SK-N-SH (cell line): ENCODE measurements around the gene GRK3. TPM values are rescaled to one million over a fixed set of nuclear protein-coding genes. Genes with fewer than 3 reads are reported as not detected.

Experiments
- CTCF ChIA-PET: fragments of 300-600, 350-600 bp; formaldehyde crosslinking; extraction: SDS; loops from one replicate; lab custom pipeline; 2021; lab: Yijun Ruan, JAX
- POLR2A ChIA-PET: fragments of 350-600 bp; sonication (Branson Sonifier 250); formaldehyde crosslinking; extraction: SDS; loops from one replicate; lab custom pipeline; 2020; ENCODE audit warnings: antibody characterized with exemption, inconsistent platforms; lab: Yijun Ruan, JAX
- DNase-seq: peaks from one replicate; pipeline ENCODE4 v3.0.0; 2012
- H2AFZ ChIP-seq: fragments of 200-600 bp; sonication (generic); 2 replicates; pipeline ENCODE4 v1.8.1; 2016; ENCODE audit warnings: antibody characterized with exemption, mild to moderate bottlenecking, low read depth
- H3F3A ChIP-seq: fragments of 200-600 bp; sonication (generic); replicated peaks from 2 replicates; pipeline ENCODE3; 2016; ENCODE audit warnings: antibody characterized with exemption, mild to moderate bottlenecking; ENCODE audit not compliant: insufficient read depth
- H3K27ac ChIP-seq, 2 experiments: fragments of 200-500 bp in 1 of 2; fragments of 200-600 bp in 1 of 2; sonication (Bioruptor generic) in 1 of 2; sonication (generic), shearing (Covaris generic) in 1 of 2; 2 replicates each; pipeline versions ENCODE4 v1.5.1 to v1.6.1; 2014 to 2016; ENCODE audit warnings: low read depth in 2 of 2, inconsistent platforms in 1 of 2, low read length in 1 of 2, mild to moderate bottlenecking in 1 of 2, mixed read lengths in 1 of 2
- H3K27me3 ChIP-seq: fragments of 200-600 bp; sonication (generic), shearing (Covaris generic); 2 replicates; pipeline ENCODE4 v1.6.1; 2016; ENCODE audit warnings: mixed run types; ENCODE audit not compliant: insufficient read depth
- H3K36me3 ChIP-seq, 2 experiments: fragments of 200-500 bp in 1 of 2; fragments of 200-600 bp in 1 of 2; sonication (Bioruptor generic) in 1 of 2; sonication (generic) in 1 of 2; replicated peaks in 1 of 2; 2 replicates each; pipeline versions ENCODE3 to v1.5.1; 2014 to 2016; ENCODE audit warnings: low read length in 1 of 2, mild to moderate bottlenecking in 1 of 2; ENCODE audit not compliant: insufficient read depth in 2 of 2, control insufficient read depth in 1 of 2
- H3K4me1 ChIP-seq, 2 experiments: fragments of 200-500 bp in 1 of 2; fragments of 200-600 bp in 1 of 2; sonication (Bioruptor generic) in 1 of 2; sonication (generic), shearing (Covaris generic) in 1 of 2; 2 replicates each; pipeline versions ENCODE4 v1.5.1 to v1.6.1; 2014 to 2016; ENCODE audit warnings: low read depth in 1 of 2, low read length in 1 of 2, mixed run types in 1 of 2; ENCODE audit not compliant: insufficient read depth in 2 of 2, control insufficient read depth in 1 of 2
- H3K4me2 ChIP-seq: fragments of 200-600 bp; sonication (generic), shearing (Covaris generic); 2 replicates; pipeline ENCODE4 v1.6.1; 2017; ENCODE audit warnings: mixed run types
- H3K4me3 ChIP-seq, 2 experiments: fragments of 200-500 bp in 1 of 2; fragments of 200-600 bp in 1 of 2; sonication (Bioruptor generic) in 1 of 2; sonication (generic), shearing (Covaris generic) in 1 of 2; 2 replicates each; pipeline versions ENCODE4 v1.5.1 to v1.8.1; 2014 to 2016; ENCODE audit warnings: low read depth in 2 of 2, inconsistent platforms in 1 of 2, low read length in 1 of 2, mild to moderate bottlenecking in 1 of 2, mixed read lengths in 1 of 2, moderate library complexity in 1 of 2
- H3K79me2 ChIP-seq: fragments of 200-600 bp; sonication (generic); 2 replicates; pipeline ENCODE4 v1.8.1; 2017; ENCODE audit warnings: mild to moderate bottlenecking; ENCODE audit not compliant: insufficient read depth
- H3K9ac ChIP-seq: fragments of 200-600 bp; sonication (generic); 2 replicates; pipeline ENCODE4 v1.6.1; 2017; ENCODE audit warnings: mixed run types
- H3K9me2 ChIP-seq: fragments of 200-600 bp; sonication (generic); 2 replicates; pipeline ENCODE4 v1.6.1; 2017; ENCODE audit warnings: mixed run types
- H3K9me3 ChIP-seq: fragments of 200-600 bp; sonication (generic); 2 replicates; pipeline ENCODE4 v1.6.1; 2017; ENCODE audit warnings: mixed run types, mild to moderate bottlenecking, moderate library complexity
- H4K20me1 ChIP-seq: fragments of 200-600 bp; sonication (generic); 2 replicates; pipeline ENCODE4 v1.6.1; 2017; ENCODE audit warnings: mild to moderate bottlenecking, mixed run types; ENCODE audit not compliant: insufficient read depth
- CHD2 ChIP-seq: fragments of 150-350 bp; IDR thresholded peaks from 2 replicates; pipeline ENCODE4 v1.6.1; 2018; ENCODE audit warnings: low read length; ENCODE audit not compliant: partially characterized antibody
- EP300 ChIP-seq, 2 experiments: IDR thresholded peaks; 2 replicates each; pipeline versions ENCODE4 v1.4.0 to v1.6.1; 2012; ENCODE audit warnings: borderline replicate concordance in 1 of 2, low read depth in 1 of 2, low read length in 1 of 2
- EZH2phosphoT487 ChIP-seq: fragments of 200-600 bp; sonication (generic); IDR thresholded peaks from 2 replicates; pipeline ENCODE4 v1.6.1; 2017; ENCODE audit warnings: low read depth, mixed run types, mild to moderate bottlenecking, antibody characterized with exemption, moderate library complexity, borderline replicate concordance
- FOSL2 ChIP-seq: IDR thresholded peaks from 2 replicates; pipeline ENCODE4 v1.4.0; 2012; ENCODE audit warnings: low read depth, mild to moderate bottlenecking, moderate library complexity, borderline replicate concordance
- FOXJ3 ChIP-seq: sonication (generic); formaldehyde crosslinking; IDR thresholded peaks from 2 replicates; pipeline ENCODE4 v1.5.1; 2020; ENCODE audit warnings: mild to moderate bottlenecking, missing genetic modification reagents
- IRF3 ChIP-seq: fragments of 150-350 bp; IDR thresholded peaks from 2 replicates; pipeline ENCODE4 v1.6.1; 2016; ENCODE audit warnings: mild to moderate bottlenecking, low read depth, low read length
- JUND ChIP-seq: IDR thresholded peaks from 2 replicates; pipeline ENCODE4 v1.4.0; 2012
- MXI1 ChIP-seq: IDR thresholded peaks from 2 replicates; pipeline ENCODE4 v1.6.1; 2012; ENCODE audit warnings: mild to moderate bottlenecking, low read depth, low read length, improper control_type of control experiment
- NFIC ChIP-seq: IDR thresholded peaks from 2 replicates; pipeline ENCODE4 v1.4.0; 2012; ENCODE audit warnings: borderline replicate concordance
- NRF1 ChIP-seq: IDR thresholded peaks from 2 replicates; pipeline ENCODE4 v1.6.1; 2012; ENCODE audit warnings: low read depth, mild to moderate bottlenecking, low read length
- PBX3 ChIP-seq: IDR thresholded peaks from 2 replicates; pipeline ENCODE4; 2012
- POLR2AphosphoS5 ChIP-seq: IDR thresholded peaks from 2 replicates; pipeline ENCODE4 v1.6.1; 2012; ENCODE audit warnings: low read depth, low read length
- RXRA ChIP-seq: IDR thresholded peaks from 2 replicates; pipeline ENCODE4 v1.4.0; 2012; ENCODE audit warnings: low read depth, mild to moderate bottlenecking, borderline replicate concordance
- TAF1 ChIP-seq: IDR thresholded peaks from 2 replicates; pipeline ENCODE4 v1.6.1; 2012; ENCODE audit warnings: low read depth, mild to moderate bottlenecking, low read length, moderate library complexity, borderline replicate concordance
- TCF12 ChIP-seq: IDR thresholded peaks from 2 replicates; pipeline ENCODE4 v1.4.0; 2012
- TEAD4 ChIP-seq: IDR thresholded peaks from 2 replicates; pipeline ENCODE4 v1.4.0; 2012; ENCODE audit warnings: mild to moderate bottlenecking, borderline replicate concordance; ENCODE audit not compliant: insufficient read depth
- WGBS: methylation state at CpG from one replicate; pipeline ENCODE4 v1.1.6; 2017; ENCODE audit warnings: low lambda C conversion rate; 5-methylcytosine and 5-hydroxymethylcytosine counted together
- polyA plus RNA-seq, 3 experiments: library from polyadenylated mRNA; depleted of rRNA; stranded (reverse); fragments of >200 nt; gene quantifications; 2 replicates each; pipeline ENCODE4 v1.2.3, GENCODE V29; 2012
- TF ChIP-seq, protein P1 (sequence below): fragments of 200-600 bp; sonication (generic); IDR thresholded peaks from 2 replicates; pipeline ENCODE4 v1.6.1; 2017; ENCODE audit warnings: antibody characterized with exemption, mild to moderate bottlenecking, moderate library complexity

The GRK3 gene
- polyA plus RNA-seq, 1 of the 3 experiments (the other 2 are of a cell fraction), result 1.3 TPM

DNA sequence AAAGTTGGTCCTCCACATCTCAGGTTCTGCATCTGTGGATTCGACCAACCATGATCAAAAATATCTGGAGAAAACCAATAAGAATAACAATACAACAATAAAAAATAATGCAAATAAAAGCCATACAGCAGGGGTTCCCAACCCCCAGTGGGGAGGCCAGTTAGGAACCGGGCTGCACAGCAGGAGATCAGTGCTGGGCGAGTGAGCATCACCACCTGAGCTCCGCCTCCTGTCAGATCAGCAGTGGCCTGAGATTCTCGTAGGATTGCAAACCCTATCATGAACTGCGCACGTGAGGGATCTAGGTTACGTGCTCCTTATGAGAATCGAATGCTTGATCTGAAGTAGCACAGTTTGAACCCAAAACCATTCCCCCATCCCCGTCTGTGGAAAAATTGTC, 152.2 kb downstream of the GRK3 start:
- no peak overlapping the region for H3K9ac ChIP-seq
- no peak overlapping the region for H2AFZ ChIP-seq
- no peak for TF ChIP-seq JUND
- no peaks in the 10 kb centered on the region for H3K9me3 ChIP-seq
- no peaks in the 10 kb centered on the region; a peak in 1 of 4 replicates for H3K4me1 ChIP-seq
- DNase-seq, result no peak
- peaks cover 0 to 38% of the 10 kb centered on the region in 2 experiments for H3K36me3 ChIP-seq
- ChIA-PET POLR2A (no interaction called here), CTCF (no interaction called here)
- H3F3A ChIP-seq, result no peaks in the 10 kb centered on the region
- H3K79me2 ChIP-seq, result no peaks in the 10 kb centered on the region
- no peak overlapping the region for H3K4me3 ChIP-seq
- H3K27me3 ChIP-seq, result no peaks in the 10 kb centered on the region
- WGBS, result 87% methylated on average over 10 of the region's 10 CpGs
- H4K20me1 ChIP-seq, result no peaks in the 10 kb centered on the region
- H3K27ac ChIP-seq, result no peak overlapping the region
- H3K4me2 ChIP-seq, result no peak overlapping the region
- no peaks in the 10 kb centered on the region for H3K9me2 ChIP-seq

DNA sequence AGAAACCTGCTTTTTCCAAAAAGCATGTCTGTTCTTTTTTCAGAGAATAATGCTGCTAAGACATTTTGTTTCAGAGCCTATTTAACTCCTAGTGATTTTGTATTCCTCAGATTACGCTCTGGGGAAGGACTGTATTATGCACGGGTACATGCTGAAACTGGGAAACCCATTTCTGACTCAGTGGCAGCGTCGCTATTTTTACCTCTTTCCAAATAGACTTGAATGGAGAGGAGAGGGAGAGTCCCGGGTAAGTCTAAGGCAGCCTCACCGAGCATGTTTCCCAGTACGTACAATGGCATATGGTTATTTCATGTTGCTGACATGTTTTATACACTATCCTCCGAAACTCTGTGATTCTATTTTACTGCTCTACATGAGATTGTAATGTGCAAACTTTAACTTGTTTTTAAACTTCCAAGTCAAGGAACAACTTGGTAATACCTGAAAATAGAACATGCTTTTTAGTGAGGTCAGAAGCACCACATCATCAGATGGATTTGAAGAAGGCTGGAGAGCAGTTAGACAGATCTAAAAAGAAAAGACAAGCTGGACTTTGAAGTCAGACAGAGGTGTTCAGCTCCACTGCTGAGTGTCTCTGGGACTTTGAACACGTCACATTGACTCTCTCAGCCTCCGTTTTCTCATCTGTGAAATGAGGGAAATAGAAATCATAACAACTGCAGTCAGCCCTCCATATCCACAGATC, 153.8 kb downstream of the GRK3 start:
- ChIA-PET CTCF (no interaction called here), POLR2A (no interaction called here)
- WGBS, result 93% methylated on average over 10 of the region's 10 CpGs
- Histone ChIP-seq H3K4me2 (no peak overlapping the region), H4K20me1 (no peaks in the 10 kb centered on the region), H3K9me2 (no peaks in the 10 kb centered on the region), H3K36me3 (peaks cover 0 to 46% of the 10 kb centered on the region in 2 experiments), H3K9me3 (no peaks in the 10 kb centered on the region), H3K4me3 (no peak overlapping the region), H3F3A (no peaks in the 10 kb centered on the region), H3K9ac (no peak overlapping the region), H3K27me3 (no peaks in the 10 kb centered on the region), H3K4me1 (no peaks in the 10 kb centered on the region), H2AFZ (no peak overlapping the region), H3K79me2 (no peaks in the 10 kb centered on the region), H3K27ac (no peak overlapping the region)
- TF ChIP-seq TCF12 (no peak), NFIC (no peak), NRF1 (no peak), IRF3 (no peak), FOXJ3 (CRISPR knock-in tag) (no peak), RXRA (no peak), MXI1 (no peak), JUND (no peak), POLR2AphosphoS5 (no peak)
- no peak for DNase-seq

GRCh38 chr22:25722223-25722622, 157.7 kb downstream of the GRK3 start:
- 91% methylated on average over 15 of the region's 16 CpGs for WGBS
- no peak for TF ChIP-seq TEAD4
- TF ChIP-seq FOXJ3 (CRISPR knock-in tag), result no peak
- no peak for TF ChIP-seq CHD2
- no peak for TF ChIP-seq EP300 (IDR thresholded peaks at IDR 0.05; ENCODE audit: borderline replicate concordance in 1 of 2, low read depth in 1 of 2, low read length in 1 of 2)
- no peak for TF ChIP-seq MXI1
- no peak for TF ChIP-seq TAF1
- TF ChIP-seq, protein P1, sequence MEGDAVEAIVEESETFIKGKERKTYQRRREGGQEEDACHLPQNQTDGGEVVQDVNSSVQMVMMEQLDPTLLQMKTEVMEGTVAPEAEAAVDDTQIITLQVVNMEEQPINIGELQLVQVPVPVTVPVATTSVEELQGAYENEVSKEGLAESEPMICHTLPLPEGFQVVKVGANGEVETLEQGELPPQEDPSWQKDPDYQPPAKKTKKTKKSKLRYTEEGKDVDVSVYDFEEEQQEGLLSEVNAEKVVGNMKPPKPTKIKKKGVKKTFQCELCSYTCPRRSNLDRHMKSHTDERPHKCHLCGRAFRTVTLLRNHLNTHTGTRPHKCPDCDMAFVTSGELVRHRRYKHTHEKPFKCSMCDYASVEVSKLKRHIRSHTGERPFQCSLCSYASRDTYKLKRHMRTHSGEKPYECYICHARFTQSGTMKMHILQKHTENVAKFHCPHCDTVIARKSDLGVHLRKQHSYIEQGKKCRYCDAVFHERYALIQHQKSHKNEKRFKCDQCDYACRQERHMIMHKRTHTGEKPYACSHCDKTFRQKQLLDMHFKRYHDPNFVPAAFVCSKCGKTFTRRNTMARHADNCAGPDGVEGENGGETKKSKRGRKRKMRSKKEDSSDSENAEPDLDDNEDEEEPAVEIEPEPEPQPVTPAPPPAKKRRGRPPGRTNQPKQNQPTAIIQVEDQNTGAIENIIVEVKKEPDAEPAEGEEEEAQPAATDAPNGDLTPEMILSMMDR, result no peak
- TF ChIP-seq PBX3, result no peak
- TF ChIP-seq FOSL2, result no peak
- TF ChIP-seq EZH2phosphoT487, result no peak

More at GRCh38 chr22:25722223-25722622, 157.7 kb downstream of the GRK3 start:
- no peak for DNase-seq
- ChIA-PET POLR2A (no interaction called here), CTCF (interaction anchor here (0.6 to 1.0 kb wide), 2 partner anchors 11 to 99 kb away, joined by 3 read pairs; no protein-coding TSS in a partner anchor)
- H3K27me3 ChIP-seq, result no peaks in the 10 kb centered on the region
- no peaks in the 10 kb centered on the region for H3K79me2 ChIP-seq
- no peaks in the 10 kb centered on the region for H4K20me1 ChIP-seq
- H3K4me3 ChIP-seq, result no peak overlapping the region
- no peak overlapping the region for H3K4me2 ChIP-seq
- no peaks in the 10 kb centered on the region for H3F3A ChIP-seq
- no peaks in the 10 kb centered on the region for H3K9me3 ChIP-seq
- no peak overlapping the region for H3K9ac ChIP-seq
- peaks cover 0 to 32% of the 10 kb centered on the region in 2 experiments for H3K36me3 ChIP-seq
- H3K4me1 ChIP-seq, result peaks cover 0 to 5% of the 10 kb centered on the region in 2 experiments; a peak in 1 of 4 replicates
- no peak overlapping the region for H2AFZ ChIP-seq
- H3K27ac ChIP-seq, result no peak overlapping the region
- no peaks in the 10 kb centered on the region for H3K9me2 ChIP-seq
